G401.6 (cell line): ENCODE measurements around the gene MAPK4.
"Not testable (repeated sequence)": the region's sequence is repeated elsewhere in the genome, so short reads cannot be mapped to it uniquely, and the experiment has no call there.

ENCODE experiments used
- FAIRE-seq: peaks from 2 replicates; lab custom pipeline; 2012; peaks lifted over from hg19 to GRCh38; lab: Jason Lieb, UNC

The MAPK4 gene

GRCh38 chr18:50754297-50754696, 194.4 kb downstream of the MAPK4 start:
- no peak for FAIRE-seq

- no peak for FAIRE-seq
Observed at GRCh38 chr18:50757358-50757757, 197.5 kb downstream of the MAPK4 start.

GRCh38 chr18:50769463-50769862, 209.6 kb downstream of the MAPK4 start:
- FAIRE-seq, result no peak

GRCh38 chr18:50775207-50775606, 215.3 kb downstream of the MAPK4 start:
- no peak for FAIRE-seq

GRCh38 chr18:50775726-50776125, 215.8 kb downstream of the MAPK4 start:
- no peak for FAIRE-seq

- no peak for FAIRE-seq
Observed at GRCh38 chr18:50776383-50776782, 216.5 kb downstream of the MAPK4 start.

DNA sequence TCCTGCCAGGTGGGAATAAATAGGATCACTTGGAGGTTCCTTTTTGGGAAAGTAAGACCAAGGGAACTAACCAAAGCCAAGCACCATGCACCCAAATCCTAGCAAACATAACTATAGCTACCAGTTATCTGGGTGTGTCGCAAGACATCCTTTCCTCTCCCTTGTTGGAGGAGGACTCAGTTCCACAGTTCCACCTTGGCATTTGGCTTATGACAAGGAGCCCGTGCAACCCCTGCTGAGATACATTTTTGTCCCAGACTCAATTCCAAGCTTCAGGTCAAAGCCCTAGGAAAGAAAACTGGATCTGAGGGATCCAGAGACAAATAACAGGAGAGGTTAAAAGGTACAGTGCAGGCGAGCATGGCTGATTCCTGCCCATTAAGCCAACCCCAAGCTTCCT, 219.1 kb downstream of the MAPK4 start:
- FAIRE-seq, result not testable (repeated sequence)
